ENCODE measurements around the gene APBB1.

The APBB1 gene

GRCh38 chr11:6390718-6391469, 28.0 kb downstream of the APBB1 start:
- no peak for TF ChIP-seq CTCF (conservative IDR thresholded peaks at IDR 0.05; ENCODE audit: low read length)
- H3K4me3 ChIP-seq (ENCODE audit: low read length), result peak overlapping the region; percentile 82
- DNase-seq (ENCODE audit: low read depth), result no peak

- H3K4me3 ChIP-seq (ENCODE audit: low read length), result peak within 1 kb of the TSS; percentile 82
- no peak for TF ChIP-seq CTCF (conservative IDR thresholded peaks at IDR 0.05; ENCODE audit: low read length)
- DNase-seq (ENCODE audit: low read depth), result peak; percentile 74
Measured at GRCh38 chr11:6389905-6390717, 28.8 kb downstream of the APBB1 start, which contains the start of gene SMPD1. SMPD1 (plus strand) TSS chr11:6390474; CDS start chr11:6390599, 125 bp downstream.

GRCh38 chr11:6388748-6389147, 30.1 kb downstream of the APBB1 start:
- DNase-seq (ENCODE audit: low read depth), result no peak
- TF ChIP-seq CTCF (conservative IDR thresholded peaks at IDR 0.05; ENCODE audit: low read length), result no peak
- no peak overlapping the region for H3K4me3 ChIP-seq (ENCODE audit: low read length)

- DNase-seq (ENCODE audit: low read depth), result no peak
- no peak for TF ChIP-seq CTCF (conservative IDR thresholded peaks at IDR 0.05; ENCODE audit: low read length)
- H3K4me3 ChIP-seq (ENCODE audit: low read length), result no peak overlapping the region
Measured at GRCh38 chr11:6387811-6388599, 30.9 kb downstream of the APBB1 start.

GRCh38 chr11:6385046-6385777, 33.7 kb downstream of the APBB1 start:
- TF ChIP-seq CTCF (conservative IDR thresholded peaks at IDR 0.05; ENCODE audit: low read length), result no peak
- no peak for DNase-seq (ENCODE audit: low read depth)
- no peak overlapping the region for H3K4me3 ChIP-seq (ENCODE audit: low read length)

GRCh38 chr11:6378640-6378989, 40.3 kb downstream of the APBB1 start:
- no peak for DNase-seq (ENCODE audit: low read depth)
- H3K4me3 ChIP-seq (ENCODE audit: low read length), result no peak overlapping the region
- TF ChIP-seq CTCF (conservative IDR thresholded peaks at IDR 0.05; ENCODE audit: low read length), result 0 out of 2 replicates have a peak, but pooled peaks have one; percentile 2
